Progenitor cell of endocrine pancreas (in vitro differentiated cells): ENCODE measurements around the gene PPP2R1B. TPM values are rescaled to one million over a fixed set of nuclear protein-coding genes. Genes with fewer than 3 reads are reported as not detected.

Source experiments
- DNase-seq: peaks from one replicate; pipeline ENCODE4 v3.0.0; 2021; ENCODE audit warnings: low spot score; ENCODE audit not compliant: unreplicated experiment
- H3K27ac Mint-ChIP-seq: 2 replicates; pipeline ENCODE4 v1.8.0; 2021; ENCODE audit warnings: mild to moderate bottlenecking, moderate library complexity, mixed read lengths
- H3K27me3 Mint-ChIP-seq: 2 replicates; pipeline ENCODE4 v1.8.0; 2021; ENCODE audit warnings: mixed read lengths
- H3K36me3 Mint-ChIP-seq: 2 replicates; pipeline ENCODE4 v1.8.0; 2022; ENCODE audit warnings: mixed read lengths; ENCODE audit not compliant: insufficient read depth
- H3K4me1 Mint-ChIP-seq: 2 replicates; pipeline ENCODE4 v1.8.0; 2021; ENCODE audit warnings: low read depth, mixed read lengths
- H3K4me3 Mint-ChIP-seq: 2 replicates; pipeline ENCODE4 v1.8.0; 2021; ENCODE audit warnings: low read depth, mild to moderate bottlenecking, moderate library complexity, mixed read lengths
- H3K9me3 Mint-ChIP-seq: 2 replicates; pipeline ENCODE4 v1.8.0; 2021; ENCODE audit warnings: low read depth, mixed read lengths
- long read RNA-seq: library from polyadenylated mRNA; unstranded; transcript quantifications from one replicate; pipeline ENCODE4 v2.0.0, GENCODE V29; 2020
- total RNA-seq: library from RNA; stranded (reverse); gene quantifications from 2 replicates; pipeline ENCODE4 v1.2.1, GENCODE V29; 2021
- TF ChIP-seq, protein P1 (sequence below): fragments of 200-600 bp; sonication (generic); IDR thresholded peaks from one replicate; pipeline ENCODE4 v1.5.0; 2021; ENCODE audit warnings: antibody characterized with exemption, mild to moderate bottlenecking; ENCODE audit not compliant: unreplicated experiment

Gene PPP2R1B
- total RNA-seq = 91.7 and 92.6 TPM in 2 replicates
- long read RNA-seq, full-length matches to known transcripts = 290 of 356 reads
- long read RNA-seq, partial matches to known transcripts = 25 of 356 reads
- long read RNA-seq, other reads (novel, unspliced or antisense) = 41 of 356 reads

DNA sequence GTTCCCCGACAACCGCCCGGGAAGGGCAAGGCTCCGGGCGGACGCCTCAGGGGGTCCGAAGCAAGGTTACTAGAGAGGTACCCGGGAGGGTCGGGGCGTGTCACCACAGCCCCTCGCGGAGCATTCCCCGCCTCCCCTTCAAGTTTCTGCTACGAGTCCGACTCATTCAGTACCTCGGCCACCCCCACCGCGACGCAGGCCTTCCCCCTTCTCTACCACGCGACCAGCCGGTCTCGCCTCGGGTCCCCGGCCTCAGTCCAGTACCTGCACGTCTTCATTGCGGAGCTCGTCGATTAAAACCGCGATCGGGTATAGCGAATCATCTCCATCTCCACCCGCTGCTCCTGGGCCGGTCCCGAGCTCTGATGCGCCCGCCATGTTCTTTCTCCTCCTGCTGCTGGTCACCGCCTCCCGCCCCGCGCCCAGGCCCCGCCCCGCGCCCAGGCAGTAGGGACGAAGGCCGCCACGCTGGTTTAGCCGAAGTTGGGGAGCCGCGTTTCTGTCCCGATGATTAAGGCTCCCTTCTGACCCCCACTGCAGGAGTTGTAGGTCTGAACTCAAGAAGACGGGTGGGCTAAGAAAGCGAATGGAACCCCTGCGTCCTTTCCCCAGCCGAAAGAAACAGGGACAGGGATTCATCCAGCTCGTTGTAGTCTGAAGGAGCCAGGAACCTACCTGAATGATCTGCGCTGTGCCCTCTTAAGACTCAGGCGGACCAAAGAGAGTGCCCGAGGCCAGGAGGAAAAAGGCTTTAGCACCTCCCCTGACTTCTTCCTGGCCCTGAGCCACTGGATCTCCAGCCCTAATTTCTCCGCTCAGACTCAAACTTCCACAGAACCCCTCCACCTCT lies at the start of gene PPP2R1B:
Gene PPP2R1B (minus strand): TSS at position 406 of the 850 bp plus-strand sequence. CDS start 28 bp downstream, at position 378.
- Mint-ChIP-seq H3K27ac (peak within 1 kb of the TSS; percentile 99), H3K36me3 (peaks cover 18% of the 10 kb centered on the region), H3K27me3 (no peaks in the 10 kb centered on the region), H3K9me3 (no peaks in the 10 kb centered on the region), H3K4me1 (peaks cover 27% of the 10 kb centered on the region), H3K4me3 (peak within 1 kb of the TSS; percentile 99)
- peak; percentile 57 for DNase-seq
- TF ChIP-seq, protein P1, sequence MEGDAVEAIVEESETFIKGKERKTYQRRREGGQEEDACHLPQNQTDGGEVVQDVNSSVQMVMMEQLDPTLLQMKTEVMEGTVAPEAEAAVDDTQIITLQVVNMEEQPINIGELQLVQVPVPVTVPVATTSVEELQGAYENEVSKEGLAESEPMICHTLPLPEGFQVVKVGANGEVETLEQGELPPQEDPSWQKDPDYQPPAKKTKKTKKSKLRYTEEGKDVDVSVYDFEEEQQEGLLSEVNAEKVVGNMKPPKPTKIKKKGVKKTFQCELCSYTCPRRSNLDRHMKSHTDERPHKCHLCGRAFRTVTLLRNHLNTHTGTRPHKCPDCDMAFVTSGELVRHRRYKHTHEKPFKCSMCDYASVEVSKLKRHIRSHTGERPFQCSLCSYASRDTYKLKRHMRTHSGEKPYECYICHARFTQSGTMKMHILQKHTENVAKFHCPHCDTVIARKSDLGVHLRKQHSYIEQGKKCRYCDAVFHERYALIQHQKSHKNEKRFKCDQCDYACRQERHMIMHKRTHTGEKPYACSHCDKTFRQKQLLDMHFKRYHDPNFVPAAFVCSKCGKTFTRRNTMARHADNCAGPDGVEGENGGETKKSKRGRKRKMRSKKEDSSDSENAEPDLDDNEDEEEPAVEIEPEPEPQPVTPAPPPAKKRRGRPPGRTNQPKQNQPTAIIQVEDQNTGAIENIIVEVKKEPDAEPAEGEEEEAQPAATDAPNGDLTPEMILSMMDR = no peak

DNA sequence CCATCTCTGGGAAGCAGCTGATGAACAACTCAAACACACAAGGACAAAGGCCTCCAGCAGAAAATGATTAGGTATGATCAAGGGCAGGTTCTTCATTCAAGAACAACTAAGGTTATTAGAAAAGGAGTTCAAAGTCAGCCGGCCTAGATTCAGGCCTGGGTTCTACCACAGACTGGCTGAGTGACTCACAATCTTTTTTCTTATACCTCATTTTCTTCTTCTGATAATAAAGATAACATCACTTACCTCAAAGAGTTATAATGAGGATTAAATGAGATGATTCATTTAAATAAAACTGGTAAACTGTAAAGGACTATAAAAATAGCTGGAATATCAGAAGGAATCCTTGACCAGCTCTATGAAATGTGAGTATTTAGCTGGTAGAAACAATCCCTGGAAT lies 49.3 kb upstream of the PPP2R1B start:
- DNase-seq = no peak
- H3K27ac Mint-ChIP-seq = no peak overlapping the region
- peaks cover 11% of the 10 kb centered on the region for H3K36me3 Mint-ChIP-seq
- TF ChIP-seq, protein P1 = no peak
- H3K4me1 Mint-ChIP-seq = peaks cover 8% of the 10 kb centered on the region
- H3K9me3 Mint-ChIP-seq = no peaks in the 10 kb centered on the region
- H3K27me3 Mint-ChIP-seq = no peaks in the 10 kb centered on the region
- H3K4me3 Mint-ChIP-seq = no peak overlapping the region

DNA sequence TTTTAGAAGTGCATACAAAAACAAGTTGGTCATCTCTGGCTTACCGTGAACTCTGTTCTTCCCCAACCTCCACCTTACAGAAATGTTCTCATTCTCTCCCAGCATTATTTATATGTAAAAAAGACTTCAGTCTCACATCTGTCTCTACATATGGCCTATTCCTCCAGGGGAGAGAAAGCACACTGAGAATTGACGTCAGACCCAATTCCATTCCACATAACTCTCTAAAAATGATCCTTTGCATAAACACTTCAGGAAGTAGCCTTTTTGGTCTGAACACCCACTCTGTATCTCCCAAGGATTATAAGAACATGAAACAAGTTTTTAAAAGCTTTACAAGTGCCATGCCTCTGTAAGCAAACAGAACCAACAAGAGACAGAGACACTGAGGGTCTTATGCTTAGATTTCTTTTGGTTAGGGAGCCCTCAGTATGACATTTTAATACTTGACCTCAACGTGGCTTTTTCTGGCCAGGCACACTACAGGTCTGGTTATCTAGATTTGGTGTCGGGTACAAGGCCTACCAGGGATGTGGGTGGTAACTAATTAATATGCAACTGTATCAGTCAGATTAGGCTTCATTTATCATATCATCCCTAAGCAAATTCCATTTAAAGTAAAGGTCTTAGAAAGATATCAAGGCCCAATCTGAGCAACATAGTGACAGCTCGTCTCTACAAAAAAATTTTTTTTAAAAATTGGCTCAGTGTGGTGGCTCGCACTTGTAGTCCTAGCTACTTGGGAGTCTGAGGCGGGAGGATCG lies 48.5 kb upstream of the PPP2R1B start:
- peak overlapping the region; percentile 60 for H3K27ac Mint-ChIP-seq
- H3K4me1 Mint-ChIP-seq = peaks cover 8% of the 10 kb centered on the region
- H3K4me3 Mint-ChIP-seq = no peak overlapping the region
- peaks cover 13% of the 10 kb centered on the region for H3K36me3 Mint-ChIP-seq
- DNase-seq = no peak
- H3K9me3 Mint-ChIP-seq = no peaks in the 10 kb centered on the region
- H3K27me3 Mint-ChIP-seq = no peaks in the 10 kb centered on the region
- TF ChIP-seq, protein P1 = no peak

DNA sequence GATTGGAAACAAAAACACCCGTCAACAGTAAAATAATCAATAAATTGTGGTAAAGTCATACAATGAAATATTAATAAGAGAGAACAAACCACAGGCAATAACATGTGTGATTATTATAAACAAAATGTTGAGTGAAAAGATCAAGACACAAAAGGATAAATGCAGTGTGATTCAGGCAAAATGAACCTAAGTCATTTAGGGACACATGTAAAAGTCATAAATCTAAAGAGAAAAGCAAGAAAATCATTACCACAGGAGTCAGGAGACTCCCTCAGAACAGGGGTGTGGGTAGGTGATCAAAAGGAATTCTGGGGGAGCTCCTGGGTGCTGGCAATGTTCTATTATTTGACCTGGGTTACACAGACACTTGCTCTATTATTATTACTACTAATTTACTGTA lies 47.9 kb upstream of the PPP2R1B start:
- Mint-ChIP-seq H3K36me3 (peaks cover 13% of the 10 kb centered on the region), H3K27ac (no peak overlapping the region), H3K4me1 (peaks cover 8% of the 10 kb centered on the region), H3K27me3 (no peaks in the 10 kb centered on the region), H3K4me3 (no peak overlapping the region), H3K9me3 (no peaks in the 10 kb centered on the region)
- DNase-seq = no peak
- TF ChIP-seq, protein P1 = no peak

DNA sequence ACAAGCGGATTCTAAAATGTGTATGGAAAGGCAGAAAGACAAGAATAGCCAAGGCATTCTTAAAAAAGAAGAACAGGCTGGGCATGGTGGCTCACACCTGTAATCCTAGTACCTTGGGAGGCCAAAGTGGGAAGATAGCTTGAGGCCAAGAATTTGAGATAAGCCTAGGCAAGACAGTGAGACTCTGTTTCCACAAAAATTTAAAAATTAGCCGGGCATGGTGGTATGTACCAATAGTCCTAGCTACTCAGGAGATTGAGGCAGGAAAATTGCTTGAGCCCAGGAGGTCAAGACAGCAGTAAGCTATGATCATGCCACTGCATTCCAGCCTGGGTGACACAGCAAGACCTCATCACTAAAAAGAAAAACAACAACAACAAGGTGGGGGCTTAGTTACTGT lies 46.0 kb upstream of the PPP2R1B start:
- TF ChIP-seq, protein P1 = no peak
- no peak overlapping the region for H3K4me3 Mint-ChIP-seq
- no peak for DNase-seq
- H3K27ac Mint-ChIP-seq = no peak overlapping the region
- peaks cover 17% of the 10 kb centered on the region for H3K36me3 Mint-ChIP-seq
- peaks cover 12% of the 10 kb centered on the region for H3K4me1 Mint-ChIP-seq
- no peaks in the 10 kb centered on the region for H3K9me3 Mint-ChIP-seq
- H3K27me3 Mint-ChIP-seq = no peaks in the 10 kb centered on the region
